Left hindlimb (tissue), 1 donor: ENCODE data around the gene PAK5.

Experiments
- DNase-seq: peaks from one replicate; pipeline ENCODE4 v3.0.0-alpha.2; 2018

PAK5 gene

GRCh38 chr20:9574181-9574580 is 264.7 kb downstream of the PAK5 start:
- DNase-seq = no peak

DNA sequence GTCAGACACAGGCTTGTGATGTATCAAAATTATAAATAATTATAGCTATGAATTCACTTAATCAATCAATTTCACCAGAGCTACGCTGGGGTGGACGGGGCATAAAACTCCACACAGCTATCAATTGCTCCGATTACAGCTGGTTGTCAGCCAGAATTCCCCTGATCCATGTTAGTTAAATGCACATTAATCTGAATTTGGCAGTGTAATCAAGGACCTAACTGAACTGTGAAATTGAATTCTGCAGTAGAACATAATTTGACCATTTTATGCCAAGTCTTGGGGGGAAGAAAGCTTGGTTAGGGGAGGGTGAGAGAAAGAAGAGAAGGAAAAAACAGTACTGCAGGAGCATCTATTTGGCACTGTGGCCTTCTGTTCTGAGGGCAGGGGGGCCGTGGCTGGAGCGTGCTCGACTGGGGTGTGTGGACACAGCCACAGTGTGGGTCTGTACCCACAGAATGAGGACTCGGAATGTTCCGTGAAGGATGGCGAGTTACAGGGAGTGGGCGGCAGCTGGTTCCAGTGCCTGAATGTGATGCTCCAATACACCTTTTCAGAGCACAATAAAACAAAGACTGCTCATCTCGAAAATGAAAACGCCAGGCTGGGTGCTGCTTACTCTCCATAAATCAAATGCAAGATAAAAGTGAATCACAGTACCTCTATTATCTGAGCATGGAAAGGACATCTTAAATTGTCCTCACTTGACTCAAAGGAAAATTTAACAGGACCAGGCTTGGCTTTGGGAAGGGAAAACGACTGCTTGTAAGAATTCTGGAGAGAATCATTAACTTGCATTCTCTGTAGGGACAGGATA is 265.3 kb downstream of the PAK5 start:
- DNase-seq = no peak

GRCh38 chr20:9572670-9573069 is 266.2 kb downstream of the PAK5 start:
- DNase-seq = no peak

DNA sequence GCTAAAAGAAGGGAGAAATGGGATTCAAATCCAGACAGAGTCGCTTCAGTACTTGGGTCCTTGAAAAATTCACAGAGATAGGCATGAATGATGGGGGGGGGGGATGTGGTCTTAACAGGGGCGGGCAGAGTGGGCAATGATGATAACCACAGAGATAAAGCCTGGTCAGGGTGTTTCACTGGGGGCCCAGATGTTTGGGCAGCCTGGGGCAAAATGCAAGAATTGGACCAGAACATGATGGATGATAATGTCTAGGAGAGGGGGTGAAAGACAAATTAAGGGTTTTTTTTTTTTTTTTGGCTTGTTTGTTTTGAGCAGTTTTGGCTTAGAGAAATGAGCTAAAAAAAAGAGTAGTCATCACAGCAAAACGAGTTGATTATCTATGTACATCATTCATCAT is 267.1 kb downstream of the PAK5 start:
- no peak for DNase-seq

GRCh38 chr20:9570612-9571011 is 268.3 kb downstream of the PAK5 start:
- no peak for DNase-seq

DNA sequence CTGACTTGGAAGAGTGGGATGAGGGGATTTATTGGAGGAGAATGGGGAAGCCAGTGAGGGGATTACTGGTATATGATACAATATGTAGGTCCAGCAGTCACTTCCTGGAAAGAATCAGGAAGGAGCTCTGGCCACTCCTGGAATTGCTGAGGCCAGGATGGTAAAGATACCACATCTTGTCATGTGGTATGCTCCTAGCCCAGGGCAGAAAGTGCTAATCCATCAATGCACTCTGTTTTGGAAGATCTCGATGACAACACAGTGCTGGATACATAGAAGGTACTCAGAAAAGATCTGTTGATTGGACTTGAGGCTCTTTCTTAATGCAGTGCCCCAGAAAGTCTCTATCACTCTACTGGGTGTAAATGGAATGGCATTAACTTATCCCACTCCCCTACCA is 271.9 kb downstream of the PAK5 start:
- no peak for DNase-seq

- no peak for DNase-seq
Observed at GRCh38 chr20:9565910-9566550, 272.8 kb downstream of the PAK5 start.

GRCh38 chr20:9557411-9557810 is 281.5 kb downstream of the PAK5 start:
- DNase-seq = no peak

- no peak for DNase-seq
Observed at GRCh38 chr20:9555781-9556180, 283.1 kb downstream of the PAK5 start.

GRCh38 chr20:9551808-9552550 is 286.9 kb downstream of the PAK5 start:
- DNase-seq = no peak

DNA sequence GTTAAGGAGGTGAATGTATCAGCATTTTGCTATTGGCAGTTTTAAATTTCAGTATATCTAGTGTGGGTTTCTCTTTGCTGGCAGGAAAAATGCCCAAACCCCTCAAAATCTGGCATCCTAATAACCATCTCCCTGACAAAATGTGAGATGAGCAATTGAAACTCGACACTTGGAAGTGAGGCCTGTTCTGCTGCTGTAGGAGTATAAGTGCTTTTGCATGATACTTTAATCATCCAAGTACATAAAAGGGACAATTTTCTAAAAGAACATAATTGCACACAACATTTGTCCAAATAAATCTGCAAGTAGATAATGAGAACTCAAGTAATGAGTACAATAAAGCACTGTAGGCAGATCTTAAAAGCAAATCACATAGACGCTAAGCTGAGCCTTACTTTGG is 288.0 kb downstream of the PAK5 start:
- no peak for DNase-seq

DNA sequence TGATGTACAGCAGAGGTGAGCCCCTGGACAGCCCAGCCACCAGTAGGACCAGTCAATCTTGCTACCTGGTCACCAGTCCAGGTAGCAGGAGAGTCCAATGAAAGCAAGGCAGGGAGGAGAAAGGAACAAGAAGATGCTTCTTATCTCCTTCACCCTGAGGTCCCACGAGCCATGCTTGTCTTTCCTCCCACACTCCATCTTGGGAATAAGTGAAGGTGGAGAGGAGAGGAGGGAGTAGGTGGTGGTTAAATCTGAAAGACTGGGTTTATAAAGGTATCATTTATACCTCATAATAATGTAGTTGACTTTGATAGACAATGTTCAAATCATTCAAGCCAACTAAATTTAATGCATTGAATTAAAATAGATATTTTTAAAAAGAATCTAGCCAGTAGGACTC is 288.6 kb downstream of the PAK5 start:
- DNase-seq = no peak

DNA sequence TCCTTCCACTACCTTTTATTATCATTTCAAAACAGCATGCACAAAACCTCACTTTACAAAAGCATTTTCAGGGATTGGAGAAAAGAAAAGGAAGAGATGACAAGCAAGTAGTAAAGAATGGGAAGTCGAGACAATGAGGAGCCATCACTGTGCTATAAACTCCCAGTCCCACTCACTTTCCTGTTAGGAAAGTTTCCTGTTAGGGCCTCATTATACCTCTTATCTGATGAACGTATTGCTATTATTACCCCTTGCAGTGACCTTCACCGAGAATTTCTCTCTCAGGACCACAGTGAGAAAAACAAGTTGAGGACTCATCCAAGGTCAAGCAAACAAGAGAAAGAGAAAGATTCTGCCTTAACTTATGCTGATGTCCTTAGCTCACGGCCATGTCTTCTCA is 295.7 kb downstream of the PAK5 start:
- DNase-seq = no peak

- DNase-seq = no peak
Observed at GRCh38 chr20:9535449-9535848, 303.4 kb downstream of the PAK5 start.

GRCh38 chr20:9534025-9534424 is 304.9 kb downstream of the PAK5 start:
- DNase-seq = no peak

DNA sequence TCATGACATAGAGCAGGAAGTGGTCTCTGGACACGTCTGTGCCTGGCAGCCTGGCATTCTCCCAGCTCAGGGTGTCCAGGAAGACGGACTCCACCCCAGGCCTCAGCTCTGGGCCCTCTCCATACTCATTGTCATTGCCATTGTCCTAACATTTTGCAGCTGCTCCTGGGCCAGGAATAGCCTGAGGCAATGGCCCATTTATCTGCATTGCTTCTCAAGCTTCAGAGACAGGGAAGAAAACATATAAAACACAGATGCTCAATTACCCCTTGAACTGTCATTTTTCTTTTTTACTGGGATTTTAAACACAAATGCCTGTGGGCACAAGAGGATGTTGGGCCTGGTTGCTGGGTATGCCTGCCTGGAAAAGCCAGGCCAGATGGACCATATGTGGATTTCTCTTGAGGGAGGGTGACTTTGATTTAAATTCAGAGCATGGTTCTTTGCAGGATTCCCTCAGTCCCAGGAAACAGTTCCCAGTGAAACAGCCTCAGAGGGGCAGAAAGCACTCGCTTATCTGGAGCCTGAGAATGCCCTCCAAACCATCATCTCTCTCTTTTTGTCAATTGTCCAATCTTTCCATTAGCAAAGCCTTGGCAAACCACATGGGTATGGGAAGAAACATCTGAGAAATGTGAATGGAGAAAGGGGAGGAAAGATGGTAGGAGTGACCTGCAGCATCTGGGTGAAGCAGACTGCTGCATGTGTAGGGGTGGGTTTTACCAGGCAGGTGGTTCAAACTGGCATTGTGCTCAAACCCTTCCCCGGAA is 306.6 kb downstream of the PAK5 start:
- no peak for DNase-seq

DNA sequence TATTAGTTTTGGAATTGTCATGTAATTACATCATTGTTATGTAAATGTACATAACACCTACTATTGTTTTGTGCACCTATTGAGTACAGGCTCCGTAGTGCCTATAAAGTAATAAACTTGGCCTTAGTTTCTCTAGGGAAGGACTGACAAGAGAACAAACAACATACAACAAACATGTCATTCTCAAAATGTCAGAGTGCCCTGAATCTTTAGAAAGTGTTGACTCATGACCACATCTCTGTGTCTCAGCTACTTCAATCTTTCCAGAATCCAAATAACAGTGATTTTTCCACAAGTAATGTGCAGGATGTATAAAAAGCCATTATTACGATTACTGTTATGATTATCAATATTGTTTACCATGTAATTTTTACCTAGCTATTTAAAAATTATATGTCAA is 307.3 kb downstream of the PAK5 start:
- no peak for DNase-seq

GRCh38 chr20:9523636-9524035 is 315.2 kb downstream of the PAK5 start:
- no peak for DNase-seq

- DNase-seq = no peak
Observed at GRCh38 chr20:9520086-9520485, 318.8 kb downstream of the PAK5 start.

- no peak for DNase-seq
Observed at GRCh38 chr20:9518576-9519175, 320.2 kb downstream of the PAK5 start.

- DNase-seq = no peak
Observed at GRCh38 chr20:9517297-9518162, 321.3 kb downstream of the PAK5 start.
